GM21619 (cell line): ENCODE measurements around the gene MAP3K20.
"Not testable (repeated sequence)": the region's sequence is repeated elsewhere in the genome, so short reads cannot be mapped to it uniquely, and the experiment has no call there.

Source experiments
- ATAC-seq: cut with Tn5 transposase; IDR thresholded peaks from one replicate; pipeline ENCODE4 v1.9.1; 2021; ENCODE audit not compliant: unreplicated experiment

MAP3K20 gene

DNA sequence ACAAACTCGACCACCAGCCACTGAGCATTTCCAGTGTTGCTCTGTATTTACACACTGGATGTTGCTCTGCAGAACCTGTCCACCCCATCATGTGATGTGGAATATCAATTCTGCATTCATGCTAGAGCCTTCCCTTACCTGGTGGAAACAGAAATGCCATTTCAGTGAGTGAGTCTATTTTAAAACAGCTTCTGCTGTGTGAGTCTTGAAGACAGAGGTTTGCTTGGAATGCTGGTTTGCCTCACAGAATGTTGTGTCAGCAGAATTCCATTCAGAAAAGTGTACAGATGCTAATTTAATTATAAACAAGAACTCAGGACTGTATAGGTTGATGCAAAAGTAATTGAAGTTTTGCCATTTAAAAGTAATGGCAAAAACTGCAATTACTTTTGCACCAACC, 118.3 kb downstream of the MAP3K20 start:
- ATAC-seq: no peak

- ATAC-seq: no peak
Observed at GRCh38 chr2:173195100-173195499, 119.5 kb downstream of the MAP3K20 start.

DNA sequence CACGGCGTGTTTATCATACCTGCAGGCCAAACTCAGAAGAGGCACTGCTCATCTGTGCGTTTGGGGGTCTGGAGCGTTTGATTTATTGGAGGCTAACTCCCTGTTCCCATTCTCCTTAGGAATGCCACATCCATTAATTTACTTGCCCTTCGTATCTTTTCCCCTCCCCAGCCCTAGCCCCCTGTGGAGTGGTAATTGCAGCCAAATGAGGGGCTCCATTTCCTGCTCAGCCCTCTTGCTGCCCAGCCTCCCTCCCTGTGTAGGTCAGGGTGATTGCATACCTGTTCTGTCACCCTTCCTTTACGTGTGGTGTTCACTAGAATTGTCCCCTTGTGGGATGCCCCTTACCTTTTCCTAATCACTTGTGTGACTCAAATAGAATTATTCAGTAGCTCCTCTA, 120.4 kb downstream of the MAP3K20 start:
- no peak for ATAC-seq

DNA sequence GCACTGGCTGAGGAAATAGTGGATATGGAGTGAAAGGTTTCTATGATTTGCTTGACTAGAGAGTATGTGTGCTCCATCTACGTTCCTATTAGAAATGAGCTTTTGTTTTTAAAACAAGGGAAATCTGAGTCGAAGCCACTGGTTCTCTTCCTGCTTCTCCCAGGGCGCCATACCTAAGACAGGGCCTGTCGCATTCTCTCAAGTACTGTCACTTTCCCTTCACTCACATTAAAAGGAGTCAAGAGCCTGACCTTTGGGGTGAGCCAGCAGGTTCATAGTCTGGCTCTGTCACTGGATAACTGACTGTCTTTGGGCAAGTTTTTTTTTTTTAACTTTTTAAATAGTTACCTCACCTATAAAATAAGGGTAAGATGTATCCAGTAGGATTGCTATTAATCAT, 121.0 kb downstream of the MAP3K20 start:
- no peak for ATAC-seq

DNA sequence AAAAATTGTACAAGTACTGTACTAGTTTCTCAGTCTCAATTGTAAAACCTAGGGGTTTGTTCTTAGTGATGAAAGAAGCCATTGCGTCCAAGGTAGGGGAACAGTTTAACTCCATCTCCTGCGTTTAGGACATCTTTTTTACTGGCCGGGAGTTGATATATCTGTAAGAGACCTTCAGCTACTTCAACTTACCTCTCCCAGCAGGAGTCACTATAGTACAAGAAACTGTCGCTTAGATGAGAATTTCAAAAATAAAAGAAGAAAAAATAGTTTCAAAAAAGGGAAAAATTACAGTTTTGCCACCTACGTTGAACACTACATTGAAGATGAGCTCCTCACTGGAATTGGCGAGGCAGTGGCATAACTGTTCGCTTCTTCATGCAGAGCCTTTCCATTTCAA, 122.7 kb downstream of the MAP3K20 start:
- ATAC-seq: no peak

GRCh38 chr2:173199294-173199693, 123.6 kb downstream of the MAP3K20 start:
- ATAC-seq: no peak

- ATAC-seq: no peak
Observed at GRCh38 chr2:173202570-173202969, 126.9 kb downstream of the MAP3K20 start.

- ATAC-seq: no peak
Observed at GRCh38 chr2:173204316-173204715, 128.7 kb downstream of the MAP3K20 start.

- no peak for ATAC-seq
Observed at GRCh38 chr2:173205375-173205774, 129.7 kb downstream of the MAP3K20 start.

- not testable (repeated sequence) for ATAC-seq
Observed at GRCh38 chr2:173207124-173207523, 131.5 kb downstream of the MAP3K20 start.

DNA sequence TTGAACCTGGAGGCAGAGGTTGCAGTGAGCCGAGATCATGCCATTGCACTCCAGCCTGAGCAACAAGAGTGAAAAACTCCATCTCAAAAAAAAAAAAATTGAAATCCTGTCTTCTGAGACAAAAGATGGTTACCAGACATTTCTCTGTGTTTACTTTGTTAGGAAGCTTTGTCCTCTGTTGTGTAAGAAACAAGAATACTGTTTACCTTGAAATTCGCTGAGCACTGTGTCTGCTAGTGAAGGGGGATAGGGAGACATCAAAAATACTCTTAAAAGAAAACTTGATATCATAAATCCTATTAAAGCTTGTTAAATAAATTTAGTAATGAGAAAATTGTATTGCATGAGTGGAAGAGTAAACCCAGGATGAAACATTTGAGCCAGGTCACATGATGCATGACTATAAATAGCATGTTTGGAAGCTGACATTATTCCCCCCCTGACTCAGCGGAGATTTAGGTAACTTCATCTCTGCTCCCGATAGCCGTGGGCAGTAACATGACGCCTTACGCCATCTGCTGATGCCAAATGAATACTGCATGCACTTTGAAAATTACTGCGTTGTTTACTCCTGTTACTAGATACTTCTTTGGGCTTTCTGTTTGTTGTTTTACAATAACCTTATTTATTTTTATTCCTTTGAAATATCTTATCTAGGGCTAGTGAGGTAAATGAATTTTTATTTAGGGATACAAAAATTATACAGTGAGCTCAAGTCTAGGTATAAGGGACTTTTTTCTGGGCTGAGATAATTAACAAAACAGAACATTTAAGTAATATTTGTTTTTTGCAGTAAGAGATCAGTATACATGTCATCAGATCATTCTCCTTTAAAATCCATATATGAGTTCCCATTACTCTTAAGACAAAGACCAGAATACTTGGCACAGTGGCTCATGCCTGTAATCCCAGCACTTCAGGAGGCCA, 134.9 kb downstream of the MAP3K20 start:
- ATAC-seq: peak; percentile 72

DNA sequence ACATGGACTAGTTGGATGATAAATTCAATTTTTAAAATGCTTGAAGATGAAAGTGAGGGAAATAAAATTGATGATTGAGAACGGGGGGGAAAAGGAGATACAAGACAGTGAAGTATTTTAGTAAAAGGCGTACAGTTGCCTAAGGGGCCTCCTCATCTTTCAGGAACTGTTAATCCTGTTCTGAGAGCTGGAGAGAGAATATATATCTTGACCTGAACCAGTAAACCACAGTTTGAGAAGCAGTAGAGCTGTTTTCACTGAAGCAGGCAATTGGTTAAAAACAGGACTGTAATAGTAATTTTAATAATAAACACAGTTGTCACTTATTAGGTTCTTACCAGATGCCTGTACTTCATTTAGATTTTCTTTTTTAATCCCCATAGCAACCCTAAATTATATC, 137.5 kb downstream of the MAP3K20 start:
- ATAC-seq: no peak

GRCh38 chr2:173214213-173214612, 138.6 kb downstream of the MAP3K20 start:
- ATAC-seq: no peak

GRCh38 chr2:173215316-173215715, 139.7 kb downstream of the MAP3K20 start:
- ATAC-seq: no peak

- ATAC-seq: no peak
Observed at GRCh38 chr2:173216051-173216450, 140.4 kb downstream of the MAP3K20 start.

DNA sequence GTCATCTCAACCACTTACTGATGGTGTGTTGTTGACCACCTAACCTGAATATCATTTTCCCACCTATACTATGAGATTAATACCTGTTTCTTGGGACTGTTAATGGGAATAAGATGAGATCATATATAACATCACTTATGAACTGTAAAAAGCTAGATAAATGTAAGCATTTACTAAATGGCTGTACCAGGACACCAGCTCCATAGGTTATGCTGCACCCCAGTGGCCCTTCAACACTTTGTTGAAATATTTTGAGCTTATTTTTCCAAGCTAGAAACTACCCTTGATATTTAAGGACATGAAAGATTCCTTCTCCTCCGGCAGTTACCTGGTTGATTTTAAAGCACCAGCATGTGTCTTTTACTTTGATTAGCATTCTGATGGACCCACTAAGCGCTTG, 141.0 kb downstream of the MAP3K20 start:
- no peak for ATAC-seq

DNA sequence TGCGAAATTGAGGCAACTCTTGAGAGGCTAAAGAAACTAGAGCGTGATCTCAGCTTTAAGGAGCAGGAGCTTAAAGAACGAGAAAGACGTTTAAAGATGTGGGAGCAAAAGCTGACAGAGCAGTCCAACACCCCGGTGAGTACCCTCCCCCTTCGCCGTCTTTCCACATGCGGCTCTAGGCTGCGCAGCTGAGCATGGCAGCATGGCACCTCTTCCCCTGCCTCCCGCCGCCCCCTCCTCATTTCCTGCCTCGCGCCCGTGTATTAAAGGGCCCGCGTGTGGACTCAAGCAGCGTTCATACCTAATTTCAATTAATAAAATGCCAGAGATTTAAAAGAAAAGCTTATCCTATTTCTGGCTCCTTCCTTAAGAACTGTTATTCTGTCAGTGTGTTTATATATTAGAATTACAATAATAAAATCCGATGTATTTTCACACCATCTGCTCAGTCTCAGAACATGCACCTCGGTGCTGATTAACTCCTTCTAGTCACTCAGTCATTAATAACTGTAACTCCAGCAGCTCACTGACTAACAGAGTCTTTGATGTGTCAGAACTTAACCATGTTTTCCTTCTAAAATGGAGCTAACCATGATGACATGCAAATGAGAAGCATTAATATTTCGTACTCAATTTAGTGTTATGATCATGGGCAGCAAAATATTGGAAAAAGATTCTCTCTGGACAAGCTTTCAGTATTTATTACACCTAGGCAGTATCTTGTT, 141.6 kb downstream of the MAP3K20 start:
- no peak for ATAC-seq

DNA sequence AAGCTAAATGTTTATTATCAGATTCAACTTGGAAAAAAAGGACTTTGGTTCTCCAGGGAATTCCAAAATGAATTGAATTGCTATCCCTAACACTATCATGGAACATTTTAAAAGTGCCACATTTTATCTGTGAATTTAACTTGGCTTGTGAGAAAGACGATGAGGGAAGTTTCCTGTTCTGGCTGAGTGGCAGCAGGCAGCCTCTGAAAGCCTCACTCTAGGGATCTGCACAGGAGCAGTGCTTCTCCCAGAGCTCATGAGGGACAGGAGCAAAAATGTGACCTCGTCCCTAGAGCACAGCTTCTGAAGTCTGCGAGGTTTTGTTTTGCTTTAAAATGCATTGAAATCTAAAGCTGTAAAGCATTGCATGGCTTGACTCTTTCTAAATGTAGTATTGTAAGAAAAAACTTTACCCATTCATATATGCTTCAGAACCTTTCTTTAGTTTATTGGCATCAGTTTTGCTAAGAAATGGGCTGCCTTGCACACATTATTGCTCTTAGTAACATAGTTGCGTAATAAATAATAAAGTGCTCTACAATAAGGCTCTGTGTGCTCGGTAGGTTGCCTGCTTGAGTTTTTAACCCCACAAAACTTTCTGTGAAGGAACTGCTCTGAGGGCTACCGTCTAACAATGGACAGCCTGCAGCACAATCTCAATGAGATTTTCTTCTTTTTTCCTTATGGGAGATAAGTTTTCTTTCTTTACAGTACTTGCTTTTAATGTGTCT, 142.8 kb downstream of the MAP3K20 start:
- no peak for ATAC-seq

GRCh38 chr2:173221132-173221695, 145.6 kb downstream of the MAP3K20 start:
- ATAC-seq: no peak

DNA sequence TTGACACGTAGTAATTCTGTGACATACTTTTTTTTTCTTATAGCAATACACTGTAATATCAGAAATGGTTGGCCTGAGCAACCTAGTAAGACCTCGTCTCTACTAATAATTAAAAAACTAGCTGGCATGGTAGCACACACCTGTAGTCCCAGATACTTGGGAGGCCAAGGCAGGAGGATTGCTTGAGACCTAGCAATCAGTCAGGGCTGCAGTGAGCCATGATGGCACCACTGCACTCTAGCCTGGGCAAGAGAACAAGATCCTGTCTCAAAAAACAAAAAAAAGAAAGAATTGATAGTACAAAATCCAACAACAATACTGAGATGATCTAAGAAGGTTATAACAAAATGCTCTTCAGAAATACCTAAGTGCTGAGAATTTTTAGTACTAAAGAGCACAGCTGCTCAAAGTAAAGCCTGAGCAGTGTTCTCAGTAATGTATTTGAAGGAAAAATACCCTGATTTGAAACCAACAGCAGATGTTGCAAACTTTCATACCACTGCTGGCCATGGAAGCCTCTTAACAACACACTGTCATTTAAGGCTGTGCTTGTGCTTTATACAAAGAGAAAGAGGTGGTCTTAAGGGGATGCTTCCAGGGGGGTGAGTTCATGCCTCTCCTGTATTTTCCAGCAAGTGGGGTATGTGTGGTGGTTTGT, 146.4 kb downstream of the MAP3K20 start:
- peak; percentile 81 for ATAC-seq

DNA sequence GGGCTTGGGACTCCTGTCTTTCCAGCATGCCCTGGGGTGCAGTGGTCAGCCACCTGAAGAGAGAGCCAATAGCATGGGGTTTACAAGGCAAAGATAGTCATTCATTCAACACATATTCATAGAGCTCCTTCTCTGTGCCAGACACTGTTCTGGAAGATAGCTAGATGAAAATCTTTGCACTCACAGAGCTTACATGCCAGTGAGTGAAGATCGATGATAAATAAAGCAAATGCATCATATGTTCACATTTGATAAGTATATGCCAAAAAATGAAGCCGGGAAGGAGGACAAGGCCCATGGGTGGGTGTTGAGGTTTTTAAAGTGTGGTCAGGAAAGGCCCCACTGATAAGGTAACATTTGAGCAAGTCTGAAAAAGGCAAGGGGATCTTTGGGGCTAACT, 148.2 kb downstream of the MAP3K20 start:
- no peak for ATAC-seq
